GM12878 (cell line): ENCODE results near the gene UBE2F. TPM values are rescaled to one million over a fixed set of nuclear protein-coding genes. Genes with fewer than 3 reads are reported as not detected.

Source experiments
- ATAC-seq: fragments of 200-7000 bp; cut with Tn5 transposase; 3 replicates; pipeline ENCODE4 v1.9.1; 2020; ENCODE audit warnings: mild to moderate bottlenecking, moderate library complexity
- BruUV-seq: library from RNA; stranded (reverse); fragments of 400-500 nt; replicated peaks from 2 replicates; lab custom pipeline; 2021; lab: Mats Ljungman, UMichigan
- CTCF ChIA-PET: fragments of 300-600 bp; sonication (Branson Sonifier 250); formaldehyde crosslinking; extraction: SDS; loops from one replicate; lab custom pipeline; 2021; ENCODE audit warnings: inconsistent platforms; lab: Yijun Ruan, JAX
- POLR2A ChIA-PET: fragments of 350-600 bp; formaldehyde crosslinking; extraction: SDS; loops from one replicate; lab custom pipeline; 2021; ENCODE audit warnings: inconsistent platforms; lab: Charles Lee
- RAD21 ChIA-PET: fragments of 300-600 bp; sonication (Branson Sonifier 250); formaldehyde crosslinking; loops from one replicate; lab custom pipeline; 2023; ENCODE audit warnings: antibody characterized with exemption; ENCODE audit not compliant: unreplicated experiment; lab: Charles Lee
- SMC1A ChIA-PET: fragments of 300-600 bp; sonication (Branson Sonifier 250); formaldehyde crosslinking; loops from one replicate; lab custom pipeline; 2023; ENCODE audit not compliant: unreplicated experiment, uncharacterized antibody; lab: Charles Lee
- DNase-seq: peaks from one replicate; pipeline ENCODE4 v3.0.0-alpha.2; 2011; ENCODE audit warnings: low read depth, low spot score
- FAIRE-seq: peaks from 3 replicates; lab custom pipeline; 2011; peaks lifted over from hg19 to GRCh38; lab: Jason Lieb, UNC
- H2AFZ ChIP-seq: 2 replicates; pipeline ENCODE4 v1.6.0; 2011; ENCODE audit warnings: low read depth, low read length, control low read depth; ENCODE audit not compliant: control insufficient read depth
- H3K27ac ChIP-seq: 2 replicates; pipeline ENCODE4 v1.5.1; 2011; ENCODE audit warnings: control low read depth; ENCODE audit not compliant: control insufficient read depth, insufficient read depth
- H3K27me3 ChIP-seq, 2 experiments: replicated peaks in 1 of 2; 2 replicates each; pipeline versions ENCODE4 v1.6.0 to v1.6.1; 2011; ENCODE audit warnings: low read length in 1 of 2; ENCODE audit not compliant: control insufficient read depth in 2 of 2, insufficient read depth in 2 of 2
- H3K36me3 ChIP-seq, 2 experiments: 2 replicates each; pipeline ENCODE4 v1.5.1; 2011; ENCODE audit warnings: low read length in 1 of 2; ENCODE audit not compliant: control insufficient read depth in 2 of 2, insufficient read depth in 2 of 2
- H3K4me1 ChIP-seq: 2 replicates; pipeline ENCODE4 v1.6.1; 2011; ENCODE audit warnings: mild to moderate bottlenecking, low read length, moderate library complexity, mixed read lengths; ENCODE audit not compliant: control insufficient read depth, insufficient read depth
- H3K4me2 ChIP-seq: 2 replicates; pipeline ENCODE4 v1.6.0; 2011; ENCODE audit warnings: control low read depth; ENCODE audit not compliant: control insufficient read depth, insufficient read depth
- H3K4me3 ChIP-seq: fragments of 200-600 bp; sonication (generic); 2 replicates; pipeline ENCODE4 v1.5.1; 2016
- H3K79me2 ChIP-seq: 2 replicates; pipeline ENCODE4 v1.6.0; 2011; ENCODE audit warnings: low read length; ENCODE audit not compliant: control insufficient read depth, insufficient read depth
- H3K9ac ChIP-seq: 2 replicates; pipeline ENCODE4 v1.8.0; 2011; ENCODE audit warnings: low read length, control low read depth, mixed read lengths; ENCODE audit not compliant: control insufficient read depth, insufficient read depth
- H3K9me3 ChIP-seq: replicated peaks from 3 replicates; pipeline ENCODE4 v1.5.1; 2011; ENCODE audit warnings: mild to moderate bottlenecking, low read length; ENCODE audit not compliant: control insufficient read depth, insufficient read depth
- H4K20me1 ChIP-seq: 2 replicates; pipeline ENCODE4 v1.6.0; 2011; ENCODE audit not compliant: control insufficient read depth, insufficient read depth
- BCL11A ChIP-seq: IDR thresholded peaks from 2 replicates; pipeline ENCODE4 v1.6.1; 2011; ENCODE audit warnings: low read depth, low read length
- BMI1 ChIP-seq: fragments of 450-650 bp; IDR thresholded peaks from 2 replicates; pipeline ENCODE4 v1.6.1; 2016; ENCODE audit warnings: mild to moderate bottlenecking, moderate library complexity, borderline replicate concordance
- CEBPZ ChIP-seq: fragments of 150-350 bp; IDR thresholded peaks from 2 replicates; pipeline ENCODE4 v1.6.1; 2016; ENCODE audit warnings: low read depth, low read length
- FOXK2 ChIP-seq: fragments of 450-650 bp; IDR thresholded peaks from 2 replicates; pipeline ENCODE4 v1.6.1; 2017; ENCODE audit warnings: mild to moderate bottlenecking, moderate library complexity
- GATAD2B ChIP-seq: fragments of 450-650 bp; conservative IDR thresholded peaks from 2 replicates; pipeline ENCODE4 v1.6.1; 2017; ENCODE audit warnings: low read depth, mild to moderate bottlenecking, moderate library complexity
- MAX ChIP-seq: IDR thresholded peaks from 2 replicates; pipeline ENCODE4 v1.6.1; 2012; ENCODE audit warnings: low read depth, low read length, improper control_type of control experiment
- MEF2B ChIP-seq: fragments of 450-650 bp; IDR thresholded peaks from 2 replicates; pipeline ENCODE4 v1.6.1; 2018; ENCODE audit warnings: mild to moderate bottlenecking, moderate library complexity; ENCODE audit not compliant: partially characterized antibody, poor library complexity, severe bottlenecking
- MXI1 ChIP-seq: fragments of 150-350 bp; IDR thresholded peaks from 2 replicates; pipeline ENCODE4 v1.6.1; 2011; ENCODE audit warnings: low read depth, mild to moderate bottlenecking, inconsistent platforms, low read length, improper control_type of control experiment
- MYB ChIP-seq: fragments of 150-350 bp; IDR thresholded peaks from 2 replicates; pipeline ENCODE4 v1.6.1; 2014; ENCODE audit warnings: mild to moderate bottlenecking, low read depth, low read length, borderline replicate concordance
- MYC ChIP-seq: IDR thresholded peaks from 2 replicates; pipeline ENCODE4 v1.6.1; 2011; ENCODE audit warnings: mild to moderate bottlenecking, low read length, moderate library complexity, inconsistent platforms; ENCODE audit not compliant: insufficient read depth, insufficient replicate concordance, insufficient read length, severe bottlenecking
- NR2C1 ChIP-seq: fragments of 450-650 bp; IDR thresholded peaks from 2 replicates; pipeline ENCODE4 v1.6.1; 2017; ENCODE audit warnings: antibody characterized with exemption, mild to moderate bottlenecking, moderate library complexity
- PKNOX1 ChIP-seq: fragments of 450-650 bp; IDR thresholded peaks from 2 replicates; pipeline ENCODE4 v1.6.1; 2016; ENCODE audit warnings: mild to moderate bottlenecking
- SMAD5 ChIP-seq: IDR thresholded peaks from 2 replicates; pipeline ENCODE4 v1.6.1; 2016; ENCODE audit warnings: antibody characterized with exemption, low read depth
- SMARCA5 ChIP-seq: fragments of 450-650 bp; IDR thresholded peaks from 2 replicates; pipeline ENCODE4 v1.6.1; 2017; ENCODE audit warnings: mild to moderate bottlenecking
- TAF1 ChIP-seq: IDR thresholded peaks from 2 replicates; pipeline ENCODE4 v1.6.1; 2011; ENCODE audit warnings: mild to moderate bottlenecking, low read depth, low read length, borderline replicate concordance
- WRNIP1 ChIP-seq: IDR thresholded peaks from 2 replicates; pipeline ENCODE4 v1.6.1; 2011; ENCODE audit warnings: low read depth, low read length, improper control_type of control experiment, borderline replicate concordance
- ZZZ3 ChIP-seq: IDR thresholded peaks from 2 replicates; pipeline ENCODE4 v1.6.1; 2011; ENCODE audit warnings: low read depth; ENCODE audit not compliant: control insufficient read depth, insufficient read length
- WGBS: methylation state at CpG from one replicate; pipeline ENCODE4 v1.1.6; 2016; ENCODE audit warnings: low lambda C conversion rate; ENCODE audit not compliant: insufficient replicate concordance, insufficient coverage; ENCODE audit errors: missing lambda C conversion rate; 5-methylcytosine and 5-hydroxymethylcytosine counted together
- in situ Hi-C: fragments of 300-500 bp; cut with MboI; formaldehyde crosslinking; loops from 9 replicates; pipeline ENCODE4 v1.14.3; 2018; ENCODE audit warnings: mixed read lengths
- intact Hi-C: fragments of 100-400 bp; cut with micrococcal nuclease; formaldehyde crosslinking; loops from one replicate; pipeline ENCODE4 v1.14.2; 2022; ENCODE audit not compliant: unreplicated experiment
- polyA plus RNA-seq, 11 experiments: library from polyadenylated mRNA; depleted of rRNA in 4 of 11; unstranded in 6 of 11; stranded (reverse) in 5 of 11; fragments of >200 nt; fragmentation: Nextera tagmentation in 4 of 11; fragmentation: Illumina TruSeq in 1 of 11; extraction: Ambion mirVana in 4 of 11; extraction: Trizol in 1 of 11; gene quantifications; 1 replicate in 1 of 11; 2 replicates in 10 of 11; pipeline versions ENCODE4 v1.2.1 to v1.2.3, GENCODE V29; 2011 to 2016; ENCODE audit warnings: inconsistent platforms in 2 of 11, missing spikeins in 2 of 11, low read depth in 1 of 11
- total RNA-seq, 4 experiments: library from RNA; depleted of rRNA in 3 of 4; stranded (reverse); fragments of >200 nt in 3 of 4; fragmentation: Illumina TruSeq in 1 of 4; extraction: Trizol in 1 of 4; gene quantifications; 2 replicates each; pipeline versions ENCODE4 v1.2.1 to v1.2.3, GENCODE V29; 2013 to 2021

Gene UBE2F
- total and polyA plus RNA-seq, 10 of the 15 experiments (the other 5 are each of a cell fraction or from before 2014, with no cell fraction given), result 12.3 to 64.4 (median 31.5) TPM

- no peak for DNase-seq
- no peak for FAIRE-seq
- in situ Hi-C loops, result no loop called here
- BruUV-seq, result no TSS peak
- H3K4me1 ChIP-seq, result no peaks in the 10 kb centered on the region
- CTCF ChIA-PET, result interaction anchor here (1.4 kb wide), 1 partner anchor 16 kb away, joined by 3 read pairs; no protein-coding TSS in a partner anchor
- H3K27me3 ChIP-seq, result no peaks in the 10 kb centered on the region
- H3K79me2 ChIP-seq, result no peaks in the 10 kb centered on the region
- H3K27ac ChIP-seq, result no peak overlapping the region
- no peak overlapping the region for H2AFZ ChIP-seq
- ATAC-seq, result no peak
- no peak overlapping the region for H3K9ac ChIP-seq
- SMC1A ChIA-PET, result interaction anchor here (1.0 to 1.3 kb wide), 2 partner anchors 14 to 19 kb away, joined by 3 read pairs; no protein-coding TSS in a partner anchor
- POLR2A ChIA-PET, result interaction anchor here (1.2 kb wide), 1 partner anchor 11 kb away, joined by 3 read pairs; no protein-coding TSS in a partner anchor
- RAD21 ChIA-PET, result interaction anchor here (0.9 to 1.0 kb wide), 2 partner anchors 108 to 130 kb away, joined by 3 read pairs; no protein-coding TSS in a partner anchor
- H3K9me3 ChIP-seq, result no peaks in the 10 kb centered on the region
- WGBS, result 90% methylated on average over 6 of the region's 6 CpGs
- H3K36me3 ChIP-seq, result peaks cover 5 to 6% of the 10 kb centered on the region in 2 experiments; a peak in 3 of 4 replicates
- no peak overlapping the region for H3K4me3 ChIP-seq
- intact Hi-C loops, result no loop called here
- H4K20me1 ChIP-seq, result no peaks in the 10 kb centered on the region
- no peak for TF ChIP-seq MAX
- TF ChIP-seq TAF1, result no peak
- no peak for TF ChIP-seq FOXK2
- TF ChIP-seq SMARCA5, result no peak
- TF ChIP-seq NR2C1, result no peak
- no peak for TF ChIP-seq BMI1
- no peak for TF ChIP-seq CEBPZ
- TF ChIP-seq BCL11A, result no peak
- TF ChIP-seq WRNIP1, result no peak
- TF ChIP-seq PKNOX1, result no peak
- no peak for TF ChIP-seq MXI1
- no peak for TF ChIP-seq SMAD5
- no peak for TF ChIP-seq ZZZ3
- no peak for TF ChIP-seq MEF2B
- no peak for TF ChIP-seq MYC
- no peak for TF ChIP-seq GATAD2B
- no peak for TF ChIP-seq MYB
- no peak overlapping the region for H3K4me2 ChIP-seq
These were observed 12.5 kb downstream of the UBE2F start for GRCh38 chr2:237979331-237979730.
